ENCODE data around the gene MAPK13.

Gene MAPK13

GRCh38 chr6:36116943-36117342, 13.4 kb upstream of the MAPK13 start:
- H3K4me3 ChIP-seq (ENCODE audit: low read depth, low read length): no peak overlapping the region
- DNase-seq (ENCODE audit: low read depth, low spot score): no peak
- ChIA-PET POLR2A (no interaction called here), CTCF (no interaction called here)
- TF ChIP-seq, protein P1, sequence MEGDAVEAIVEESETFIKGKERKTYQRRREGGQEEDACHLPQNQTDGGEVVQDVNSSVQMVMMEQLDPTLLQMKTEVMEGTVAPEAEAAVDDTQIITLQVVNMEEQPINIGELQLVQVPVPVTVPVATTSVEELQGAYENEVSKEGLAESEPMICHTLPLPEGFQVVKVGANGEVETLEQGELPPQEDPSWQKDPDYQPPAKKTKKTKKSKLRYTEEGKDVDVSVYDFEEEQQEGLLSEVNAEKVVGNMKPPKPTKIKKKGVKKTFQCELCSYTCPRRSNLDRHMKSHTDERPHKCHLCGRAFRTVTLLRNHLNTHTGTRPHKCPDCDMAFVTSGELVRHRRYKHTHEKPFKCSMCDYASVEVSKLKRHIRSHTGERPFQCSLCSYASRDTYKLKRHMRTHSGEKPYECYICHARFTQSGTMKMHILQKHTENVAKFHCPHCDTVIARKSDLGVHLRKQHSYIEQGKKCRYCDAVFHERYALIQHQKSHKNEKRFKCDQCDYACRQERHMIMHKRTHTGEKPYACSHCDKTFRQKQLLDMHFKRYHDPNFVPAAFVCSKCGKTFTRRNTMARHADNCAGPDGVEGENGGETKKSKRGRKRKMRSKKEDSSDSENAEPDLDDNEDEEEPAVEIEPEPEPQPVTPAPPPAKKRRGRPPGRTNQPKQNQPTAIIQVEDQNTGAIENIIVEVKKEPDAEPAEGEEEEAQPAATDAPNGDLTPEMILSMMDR (IDR thresholded peaks at IDR 0.05; ENCODE audit: insufficient read depth, low read length, missing control alignments): no peak

- POLR2A ChIA-PET: no interaction called here
- CTCF ChIA-PET: interaction anchor here (1.3 to 1.8 kb wide), 3 partner anchors 15 to 23 kb away, joined by 3 to 6 read pairs (median 5); no protein-coding TSS in a partner anchor
- DNase-seq (ENCODE audit: low read depth, low spot score): no peak
- no peak overlapping the region for H3K4me3 ChIP-seq (ENCODE audit: low read depth, low read length)
- TF ChIP-seq, protein P1 (IDR thresholded peaks at IDR 0.05; ENCODE audit: insufficient read depth, low read length, missing control alignments): no peak
Measured at GRCh38 chr6:36117658-36118549, 12.4 kb upstream of the MAPK13 start.

DNA sequence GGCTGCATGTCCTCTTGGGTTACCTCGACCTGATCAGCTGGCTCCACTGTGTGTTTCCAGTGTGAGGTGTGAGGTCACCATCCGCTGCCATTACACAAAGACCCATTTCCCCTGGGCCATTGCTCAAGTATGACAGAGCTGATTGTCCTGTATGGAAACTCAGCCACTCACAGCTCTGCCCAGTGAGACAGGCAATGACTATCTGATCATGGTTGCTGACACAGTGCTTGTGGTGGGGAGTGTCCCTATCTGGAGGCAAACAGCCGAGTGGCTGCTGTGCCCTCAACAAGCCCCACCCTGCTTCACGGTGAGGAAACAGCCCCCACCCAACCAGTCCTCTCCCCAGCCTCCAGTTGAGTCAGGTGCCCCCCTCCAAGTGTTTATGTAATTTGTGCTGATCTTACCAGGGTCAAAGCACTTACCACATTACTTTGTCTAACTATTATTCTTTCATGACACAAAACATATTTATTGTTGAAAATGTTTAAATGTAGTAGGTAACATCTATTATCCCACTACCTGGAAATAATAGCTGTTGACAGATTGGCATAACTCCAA, 11.7 kb upstream of the MAPK13 start:
- CTCF ChIA-PET: interaction anchor here (1.3 to 1.8 kb wide), 3 partner anchors 15 to 23 kb away, joined by 3 to 6 read pairs (median 5); no protein-coding TSS in a partner anchor

DNA sequence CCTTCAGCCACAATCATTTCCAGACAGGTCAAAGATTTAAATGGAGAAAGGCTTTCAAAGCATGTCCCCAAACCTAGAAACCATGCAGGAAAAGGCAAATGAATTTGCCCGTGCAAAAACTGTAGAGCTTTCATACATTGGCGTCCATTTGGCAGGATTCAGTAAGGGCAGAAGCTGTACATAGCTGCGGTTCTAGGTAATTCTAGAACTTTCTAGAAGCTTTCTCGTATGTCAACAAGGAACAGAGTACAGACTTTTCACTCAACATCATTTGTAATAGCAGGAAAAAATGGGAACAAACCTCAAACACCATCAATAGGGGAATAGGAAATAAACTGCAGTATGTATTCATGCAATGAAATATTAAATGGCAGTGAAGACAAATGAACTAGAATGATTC, 11.1 kb upstream of the MAPK13 start:
- CTCF ChIA-PET: interaction anchor here (1.7 to 1.8 kb wide), 2 partner anchors 22 to 24 kb away, joined by 5 to 6 read pairs; no protein-coding TSS in a partner anchor

More for the DNA sequence above, 11.7 kb upstream of the MAPK13 start:
- TF ChIP-seq, protein P1 (IDR thresholded peaks at IDR 0.05; ENCODE audit: insufficient read depth, low read length, missing control alignments): no peak
- DNase-seq (ENCODE audit: low read depth, low spot score): no peak
- H3K4me3 ChIP-seq (ENCODE audit: low read depth, low read length): no peak overlapping the region
- POLR2A ChIA-PET: no interaction called here

DNA sequence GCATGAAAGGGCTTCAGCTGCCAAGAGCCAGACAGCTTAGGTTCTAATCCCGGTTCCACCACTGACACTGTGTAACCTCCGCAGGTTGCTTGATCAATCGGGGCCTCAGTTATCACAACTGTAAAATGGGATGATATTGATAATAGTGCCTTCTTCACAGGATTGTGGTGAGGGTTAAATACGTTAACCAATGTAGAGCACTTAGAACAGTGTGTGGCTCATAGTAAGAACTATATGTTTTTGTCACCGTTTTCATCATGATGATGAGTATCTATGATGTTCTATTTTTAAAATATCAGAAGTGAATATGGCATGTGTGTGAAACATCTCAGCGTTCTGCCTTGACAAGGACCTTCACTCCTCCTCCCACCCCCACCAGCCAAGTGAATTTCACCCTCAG, 10.3 kb upstream of the MAPK13 start:
- ChIA-PET POLR2A (no interaction called here), CTCF (interaction anchor here (1.8 to 4.5 kb wide), 5 partner anchors 12 to 241 kb away, joined by 5 to 33 read pairs (median 16); partner anchors contain the start of gene MAPK14)
- TF ChIP-seq, protein P1 (IDR thresholded peaks at IDR 0.05; ENCODE audit: insufficient read depth, low read length, missing control alignments): no peak
- no peak overlapping the region for H3K4me3 ChIP-seq (ENCODE audit: low read depth, low read length)
- DNase-seq (ENCODE audit: low read depth, low spot score): no peak

More for the DNA sequence above, 11.1 kb upstream of the MAPK13 start:
- DNase-seq (ENCODE audit: low read depth, low spot score): no peak
- no peak overlapping the region for H3K4me3 ChIP-seq (ENCODE audit: low read depth, low read length)
- TF ChIP-seq, protein P1 (IDR thresholded peaks at IDR 0.05; ENCODE audit: insufficient read depth, low read length, missing control alignments): no peak
- POLR2A ChIA-PET: no interaction called here

DNA sequence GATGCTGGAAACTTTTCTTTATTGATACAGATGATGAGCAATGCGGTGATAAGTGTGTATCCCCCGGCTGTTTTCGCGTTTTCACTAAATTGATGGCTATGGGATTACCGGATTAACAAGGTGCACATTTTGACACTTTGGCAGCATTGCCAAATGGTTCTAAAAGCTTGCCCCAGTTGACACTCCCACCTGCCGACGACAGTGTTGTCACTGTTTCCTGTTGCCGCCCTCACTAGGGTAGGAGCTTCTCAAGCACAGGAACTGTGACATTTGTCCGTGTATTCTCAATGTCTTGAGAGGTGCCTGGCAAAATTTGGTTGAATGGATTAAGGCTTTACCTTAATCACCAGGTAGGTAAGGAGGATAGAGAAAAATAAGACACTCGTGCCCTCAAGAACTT, 9.8 kb upstream of the MAPK13 start:
- H3K4me3 ChIP-seq (ENCODE audit: low read depth, low read length): no peak overlapping the region
- TF ChIP-seq, protein P1 (IDR thresholded peaks at IDR 0.05; ENCODE audit: insufficient read depth, low read length, missing control alignments): no peak
- POLR2A ChIA-PET: no interaction called here
- CTCF ChIA-PET: interaction anchor here (1.0 to 5.0 kb wide), 9 partner anchors 9 to 240 kb away, joined by 3 to 33 read pairs (median 10); partner anchors contain the start of gene MAPK14
- no peak for DNase-seq (ENCODE audit: low read depth, low spot score)

All from AG04449 (cell line).